Measurements from ENCODE around the gene PRG3. TPM values are rescaled to one million over a fixed set of nuclear protein-coding genes. Genes with fewer than 3 reads are reported as not detected.

PRG3 gene
- total RNA-seq, 4 donors from 2014 or later: not detected

DNA sequence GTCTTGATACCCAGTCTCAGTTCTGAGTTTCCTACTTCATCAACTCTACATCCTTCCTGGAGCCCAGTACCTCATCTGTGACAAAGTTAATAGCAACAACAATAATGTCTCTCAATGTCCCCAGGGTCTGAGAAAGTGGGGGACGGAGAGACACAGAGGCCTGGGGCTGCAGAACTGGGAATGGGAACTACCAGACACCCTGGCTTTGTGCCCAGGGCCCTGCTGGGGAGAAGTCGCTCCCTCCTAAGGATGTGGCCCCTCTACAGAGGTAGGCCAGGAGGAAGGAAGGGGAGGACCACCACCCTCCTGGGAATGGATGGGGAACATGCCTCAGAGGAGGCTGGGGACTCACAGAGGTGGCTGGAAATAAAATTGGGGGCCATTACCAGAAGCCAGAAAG is 5.5 kb downstream of the PRG3 start:
- H3K27me3 ChIP-seq: no peaks in the 10 kb centered on the region
- no peaks in the 10 kb centered on the region for H3K36me3 ChIP-seq
- peaks cover 0 to 3% (median 0%) of the 10 kb centered on the region in 4 donors for H3K9me3 ChIP-seq
- H3K27ac ChIP-seq: no peak overlapping the region
- no peak for TF ChIP-seq POLR2A (IDR thresholded peaks at IDR 0.05)
- no peak for TF ChIP-seq EP300 (IDR thresholded peaks at IDR 0.05)
- TF ChIP-seq, protein P1, sequence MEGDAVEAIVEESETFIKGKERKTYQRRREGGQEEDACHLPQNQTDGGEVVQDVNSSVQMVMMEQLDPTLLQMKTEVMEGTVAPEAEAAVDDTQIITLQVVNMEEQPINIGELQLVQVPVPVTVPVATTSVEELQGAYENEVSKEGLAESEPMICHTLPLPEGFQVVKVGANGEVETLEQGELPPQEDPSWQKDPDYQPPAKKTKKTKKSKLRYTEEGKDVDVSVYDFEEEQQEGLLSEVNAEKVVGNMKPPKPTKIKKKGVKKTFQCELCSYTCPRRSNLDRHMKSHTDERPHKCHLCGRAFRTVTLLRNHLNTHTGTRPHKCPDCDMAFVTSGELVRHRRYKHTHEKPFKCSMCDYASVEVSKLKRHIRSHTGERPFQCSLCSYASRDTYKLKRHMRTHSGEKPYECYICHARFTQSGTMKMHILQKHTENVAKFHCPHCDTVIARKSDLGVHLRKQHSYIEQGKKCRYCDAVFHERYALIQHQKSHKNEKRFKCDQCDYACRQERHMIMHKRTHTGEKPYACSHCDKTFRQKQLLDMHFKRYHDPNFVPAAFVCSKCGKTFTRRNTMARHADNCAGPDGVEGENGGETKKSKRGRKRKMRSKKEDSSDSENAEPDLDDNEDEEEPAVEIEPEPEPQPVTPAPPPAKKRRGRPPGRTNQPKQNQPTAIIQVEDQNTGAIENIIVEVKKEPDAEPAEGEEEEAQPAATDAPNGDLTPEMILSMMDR (IDR thresholded peaks at IDR 0.05): no peak
- no peak for DNase-seq (ENCODE audit: low spot score in 2 of 2)
- no peak overlapping the region for H3K4me3 ChIP-seq
- no peaks in the 10 kb centered on the region for H3K4me1 ChIP-seq
- 56 to 75% methylated on average over 2 of the region's 2 CpGs for whole genome bisulfite sequencing, 2 donors

DNA sequence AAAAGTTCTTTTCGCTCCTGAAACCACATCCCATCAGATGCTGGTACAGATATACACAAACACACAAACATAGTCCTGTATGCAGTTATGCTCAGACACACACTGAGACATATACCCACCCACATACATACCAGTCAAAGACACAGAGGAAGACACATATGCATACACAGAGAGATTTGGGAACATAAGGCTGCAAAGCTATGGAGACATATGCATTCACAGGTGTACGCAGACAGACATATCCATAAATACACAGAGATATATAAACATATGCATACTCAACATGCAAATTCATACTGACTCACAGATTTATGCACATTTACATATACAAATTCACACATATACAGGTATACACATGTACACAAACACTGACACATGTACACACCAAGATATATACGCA is 6.0 kb downstream of the PRG3 start:
- WGBS, 2 donors: 92 to 97% methylated on average over 3 of the region's 3 CpGs
- Histone ChIP-seq H3K36me3 (no peaks in the 10 kb centered on the region), H3K9me3 (peaks cover 0 to 3% (median 0%) of the 10 kb centered on the region in 4 donors), H3K27me3 (no peaks in the 10 kb centered on the region), H3K4me3 (no peak overlapping the region), H3K4me1 (no peaks in the 10 kb centered on the region), H3K27ac (no peak overlapping the region)
- TF ChIP-seq, protein P1 (IDR thresholded peaks at IDR 0.05): no peak
- no peak for TF ChIP-seq EP300 (IDR thresholded peaks at IDR 0.05)
- no peak for TF ChIP-seq POLR2A (IDR thresholded peaks at IDR 0.05)
- no peak for DNase-seq (ENCODE audit: low spot score in 2 of 2)

DNA sequence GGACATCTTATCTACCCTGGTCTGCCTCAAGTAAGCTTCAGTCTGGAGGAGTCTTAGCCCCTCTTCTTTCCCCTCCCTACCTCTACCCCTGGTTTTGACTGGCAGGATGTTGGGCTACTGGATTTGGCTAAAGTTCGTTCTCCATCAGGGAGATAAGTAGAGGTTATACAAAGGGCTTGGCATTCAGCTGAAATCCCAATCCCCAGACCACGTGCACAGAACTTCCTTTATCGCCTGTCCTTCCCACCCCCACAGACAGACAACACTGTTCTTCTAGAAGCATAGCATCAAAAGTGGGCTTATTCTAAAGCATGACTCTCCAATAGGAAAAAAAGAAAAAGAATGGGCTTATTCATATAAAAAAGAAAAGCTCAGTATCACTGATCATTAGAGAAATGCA is 7.8 kb downstream of the PRG3 start:
- WGBS, 2 donors: 17 to 32% methylated on average over 3 of the region's 3 CpGs
- Histone ChIP-seq H3K27me3 (no peaks in the 10 kb centered on the region), H3K4me3 (no peak overlapping the region), H3K4me1 (no peaks in the 10 kb centered on the region), H3K9me3 (peaks cover 0 to 3% (median 0%) of the 10 kb centered on the region in 4 donors), H3K27ac (no peak overlapping the region), H3K36me3 (no peaks in the 10 kb centered on the region)
- TF ChIP-seq POLR2A (IDR thresholded peaks at IDR 0.05): no peak
- TF ChIP-seq, protein P1 (IDR thresholded peaks at IDR 0.05): no peak
- DNase-seq (ENCODE audit: low spot score in 2 of 2): no peak

DNA sequence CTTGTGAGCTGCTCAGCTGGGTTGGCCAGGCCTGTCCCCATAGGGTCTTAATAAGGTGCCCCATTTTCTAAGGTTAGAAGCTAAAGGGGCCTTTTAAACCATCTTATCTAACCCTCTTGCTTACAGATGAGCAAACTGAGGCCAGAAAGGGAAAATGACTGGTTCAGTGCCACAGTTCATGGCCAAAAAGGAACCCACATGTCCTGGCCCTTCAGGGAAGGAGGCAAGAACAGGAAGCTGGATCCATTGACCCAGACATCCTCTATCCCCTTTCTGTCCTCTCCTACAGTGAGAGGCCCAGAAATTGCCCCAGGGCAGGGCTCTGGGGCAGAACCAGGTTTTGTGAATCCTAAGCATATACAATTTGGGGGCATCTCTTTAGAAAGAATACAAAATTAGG is 10.0 kb downstream of the PRG3 start:
- H3K36me3 ChIP-seq: no peaks in the 10 kb centered on the region
- H3K27ac ChIP-seq: no peak overlapping the region
- no peak for DNase-seq (ENCODE audit: low spot score in 2 of 2)
- no peak for TF ChIP-seq EP300 (IDR thresholded peaks at IDR 0.05)
- no peak for TF ChIP-seq POLR2A (IDR thresholded peaks at IDR 0.05)
- TF ChIP-seq, protein P1 (IDR thresholded peaks at IDR 0.05): no peak
- H3K9me3 ChIP-seq: peaks cover 0 to 3% (median 0%) of the 10 kb centered on the region in 4 donors
- H3K27me3 ChIP-seq: no peaks in the 10 kb centered on the region
- no peaks in the 10 kb centered on the region for H3K4me1 ChIP-seq
- H3K4me3 ChIP-seq: no peak overlapping the region

DNA sequence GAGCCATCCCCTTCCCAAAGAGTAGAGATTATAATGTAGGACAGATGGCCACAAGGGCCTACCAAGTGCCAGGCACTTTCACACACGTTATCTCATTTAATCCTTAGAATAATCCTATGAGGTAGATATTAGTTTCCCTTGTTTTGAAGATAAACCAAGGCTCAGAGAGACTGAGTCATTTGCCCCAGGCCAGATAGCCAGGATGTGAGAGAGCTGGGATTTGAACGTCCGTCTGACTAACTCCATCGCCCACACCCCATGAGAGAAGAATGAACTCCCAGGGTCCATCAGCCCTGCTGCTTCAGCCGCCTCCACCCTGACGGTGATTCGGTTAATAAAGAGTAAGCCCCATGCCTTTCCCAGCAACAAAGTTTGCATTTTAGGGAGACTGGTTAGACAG is 10.7 kb downstream of the PRG3 start:
- no peak overlapping the region for H3K4me3 ChIP-seq
- no peaks in the 10 kb centered on the region for H3K4me1 ChIP-seq
- H3K36me3 ChIP-seq: no peaks in the 10 kb centered on the region
- 67 to 73% methylated on average over 7 of the region's 7 CpGs for WGBS, 2 donors
- no peak for TF ChIP-seq POLR2A (IDR thresholded peaks at IDR 0.05)
- TF ChIP-seq, protein P1 (IDR thresholded peaks at IDR 0.05): no peak
- no peak for TF ChIP-seq EP300 (IDR thresholded peaks at IDR 0.05)
- no peaks in the 10 kb centered on the region for H3K27me3 ChIP-seq
- no peak overlapping the region for H3K27ac ChIP-seq
- H3K9me3 ChIP-seq: peaks cover 0 to 3% (median 0%) of the 10 kb centered on the region in 4 donors
- DNase-seq (ENCODE audit: low spot score in 2 of 2): no peak
